GM21786 (cell line): ENCODE measurements around the gene ACTG1.

Experiments used
- ATAC-seq: cut with Tn5 transposase; IDR thresholded peaks from one replicate; pipeline ENCODE4 v1.9.1; 2021; ENCODE audit not compliant: unreplicated experiment

ACTG1 gene

DNA sequence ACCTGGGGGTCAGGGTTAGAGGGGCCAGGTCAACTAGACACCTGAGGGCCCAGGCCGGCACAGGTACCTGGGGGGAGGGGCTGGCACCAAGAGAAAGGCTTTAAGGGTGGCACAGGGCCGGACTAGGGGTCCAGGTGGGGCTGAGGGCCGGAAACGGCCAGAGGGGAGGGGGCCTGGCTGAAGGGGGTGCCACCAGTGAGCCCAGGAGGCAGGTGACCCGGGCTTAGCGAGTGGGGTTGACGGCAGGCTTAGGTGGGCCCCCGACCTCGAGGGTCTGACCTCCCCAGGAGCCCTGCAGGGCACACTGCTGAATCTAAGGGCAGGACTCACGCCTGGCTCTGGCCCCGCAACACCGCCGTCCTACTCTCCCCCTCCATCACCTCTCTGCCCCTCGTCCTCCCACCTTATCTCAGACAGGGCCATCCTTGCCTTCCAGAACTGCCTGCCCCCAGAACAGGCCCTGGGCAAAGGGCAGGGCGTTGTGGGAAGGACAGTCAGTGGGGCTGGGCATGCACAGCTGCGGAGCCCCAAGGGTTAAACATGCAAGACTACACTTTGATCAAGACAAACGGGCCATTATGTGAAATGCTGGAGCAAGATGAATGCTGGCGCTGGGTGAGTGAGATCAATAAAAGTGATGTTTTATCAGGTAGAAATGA, 44.4 kb downstream of the ACTG1 start:
- no peak for ATAC-seq

GRCh38 chr17:81466564-81467472, 45.8 kb downstream of the ACTG1 start:
- no peak for ATAC-seq

DNA sequence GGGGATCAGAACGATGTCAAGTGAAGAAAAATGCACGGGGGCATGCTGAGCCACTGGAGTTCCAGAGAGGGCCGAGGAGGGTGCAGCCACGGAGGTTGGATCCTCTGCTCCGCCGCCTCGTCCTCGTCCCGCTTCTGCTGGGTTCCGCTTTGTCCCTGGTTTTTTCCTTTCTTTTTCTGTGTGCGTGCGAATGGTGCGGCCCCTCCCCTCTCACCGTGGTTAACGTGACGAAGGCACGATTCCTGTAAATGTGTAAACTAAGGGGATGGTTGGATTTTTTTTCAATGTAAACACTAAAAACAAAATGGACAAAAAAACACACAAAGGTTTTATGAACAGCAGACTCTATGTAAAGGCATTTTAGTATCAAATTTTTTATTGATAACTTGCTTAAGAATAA, 46.7 kb downstream of the ACTG1 start:
- ATAC-seq = no peak

- no peak for ATAC-seq
These were observed 48.0 kb downstream of the ACTG1 start for GRCh38 chr17:81464586-81464985.

DNA sequence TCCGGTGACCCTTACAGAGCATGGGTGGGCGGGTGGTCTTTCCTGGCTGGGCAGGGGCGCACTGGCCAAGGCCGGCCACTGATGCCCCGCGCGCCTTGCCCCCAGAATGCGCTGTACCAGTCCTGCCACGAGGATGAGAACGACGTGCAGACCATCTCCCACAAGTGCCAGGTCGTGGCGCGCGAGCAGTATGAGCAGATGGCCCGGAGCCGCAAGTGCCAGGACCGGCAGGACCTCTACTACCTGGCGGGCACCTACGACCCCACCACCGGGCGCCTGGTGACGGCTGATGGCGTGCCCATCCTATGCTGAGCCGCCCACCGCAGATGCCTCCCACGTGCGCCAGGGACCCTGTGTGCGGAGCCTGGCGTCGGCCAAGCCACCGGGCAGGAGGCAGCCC, 49.1 kb downstream of the ACTG1 start:
- ATAC-seq = no peak

DNA sequence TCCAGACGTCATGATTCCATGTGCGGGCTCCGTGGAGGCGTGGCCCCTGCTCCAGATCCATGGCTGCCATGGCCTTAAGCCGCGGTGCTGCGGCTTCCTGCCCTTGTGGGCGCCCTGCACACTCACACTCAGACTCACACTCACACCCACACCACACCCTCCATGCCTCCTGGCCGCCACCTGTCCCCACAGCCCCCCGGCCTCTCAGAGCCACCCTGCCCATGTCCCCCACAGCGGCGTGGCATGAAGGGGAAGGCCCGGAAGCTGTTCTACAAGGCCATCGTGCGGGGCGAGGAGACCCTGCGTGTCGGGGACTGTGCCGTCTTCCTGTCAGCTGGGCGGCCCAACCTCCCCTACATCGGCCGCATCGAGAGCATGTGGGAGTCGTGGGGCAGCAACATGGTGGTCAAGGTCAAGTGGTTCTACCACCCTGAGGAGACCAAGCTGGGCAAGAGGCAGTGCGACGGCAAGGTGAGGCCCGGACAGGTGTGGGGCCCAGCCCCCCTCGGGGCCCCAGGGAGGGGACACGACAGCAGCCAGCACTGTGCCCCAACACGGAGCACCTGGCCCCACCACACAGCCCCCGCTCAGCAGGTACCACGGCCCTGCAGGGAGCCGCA, 50.0 kb downstream of the ACTG1 start:
- no peak for ATAC-seq

DNA sequence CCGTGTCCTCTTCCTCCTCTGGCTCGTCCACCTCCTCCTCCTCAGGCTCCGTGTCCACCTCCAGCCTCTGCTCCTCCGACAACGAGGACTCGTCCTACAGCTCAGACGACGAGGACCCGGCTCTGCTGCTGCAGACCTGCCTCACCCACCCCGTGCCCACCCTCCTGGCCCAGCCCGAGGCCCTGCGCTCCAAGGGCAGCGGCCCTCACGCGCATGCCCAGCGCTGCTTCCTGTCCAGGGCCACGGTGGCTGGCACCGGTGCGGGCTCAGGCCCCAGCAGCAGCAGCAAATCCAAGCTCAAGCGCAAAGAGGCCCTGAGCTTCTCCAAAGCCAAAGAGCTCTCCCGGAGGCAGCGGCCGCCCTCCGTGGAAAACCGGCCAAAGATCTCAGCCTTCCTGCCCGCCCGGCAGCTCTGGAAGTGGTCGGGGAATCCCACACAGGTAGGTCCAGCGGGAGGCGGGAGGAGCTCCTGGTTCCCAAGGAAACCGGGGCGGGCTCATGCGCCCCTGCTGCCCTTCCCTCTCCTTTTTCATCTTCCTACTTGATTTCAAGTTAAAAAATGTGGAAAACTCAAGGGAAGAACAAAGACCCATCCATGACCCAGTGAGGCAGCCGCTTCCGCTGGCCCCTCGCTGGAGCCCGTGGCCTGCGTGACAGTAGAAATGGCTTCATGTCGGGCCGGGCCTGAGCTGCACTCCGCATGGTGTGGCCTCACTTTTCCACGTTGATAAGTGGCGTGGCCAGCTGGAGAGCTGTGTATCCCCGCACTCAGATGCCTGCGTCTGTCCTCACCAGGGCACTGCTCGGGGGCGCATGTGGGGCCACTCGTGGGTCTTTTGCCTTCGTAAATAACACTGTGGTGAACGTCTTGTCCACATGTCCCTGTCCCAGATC, 50.7 kb downstream of the ACTG1 start:
- no peak for ATAC-seq

DNA sequence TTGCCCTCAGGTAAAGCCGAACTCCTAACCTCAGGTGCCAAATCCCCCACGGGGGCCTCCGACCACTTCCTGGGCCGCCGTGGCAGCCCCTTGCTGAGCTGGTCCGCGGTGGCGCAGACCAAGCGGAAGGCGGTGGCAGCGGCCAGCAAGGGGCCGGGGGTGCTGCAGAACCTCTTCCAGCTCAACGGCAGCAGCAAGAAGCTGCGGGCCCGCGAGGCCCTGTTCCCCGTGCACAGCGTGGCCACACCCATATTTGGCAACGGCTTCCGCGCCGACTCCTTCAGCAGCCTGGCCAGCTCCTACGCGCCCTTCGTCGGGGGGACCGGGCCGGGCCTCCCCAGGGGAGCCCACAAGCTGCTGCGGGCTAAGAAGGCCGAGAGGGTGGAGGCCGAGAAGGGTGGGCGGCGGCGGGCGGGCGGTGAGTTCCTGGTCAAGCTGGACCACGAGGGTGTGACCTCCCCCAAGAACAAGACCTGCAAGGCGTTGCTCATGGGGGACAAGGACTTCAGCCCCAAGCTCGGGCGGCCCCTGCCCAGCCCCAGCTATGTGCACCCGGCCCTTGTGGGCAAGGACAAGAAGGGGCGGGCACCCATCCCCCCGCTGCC, 51.6 kb downstream of the ACTG1 start:
- no peak for ATAC-seq
